ENCODE data around the gene NPHP3.

Gene NPHP3

DNA sequence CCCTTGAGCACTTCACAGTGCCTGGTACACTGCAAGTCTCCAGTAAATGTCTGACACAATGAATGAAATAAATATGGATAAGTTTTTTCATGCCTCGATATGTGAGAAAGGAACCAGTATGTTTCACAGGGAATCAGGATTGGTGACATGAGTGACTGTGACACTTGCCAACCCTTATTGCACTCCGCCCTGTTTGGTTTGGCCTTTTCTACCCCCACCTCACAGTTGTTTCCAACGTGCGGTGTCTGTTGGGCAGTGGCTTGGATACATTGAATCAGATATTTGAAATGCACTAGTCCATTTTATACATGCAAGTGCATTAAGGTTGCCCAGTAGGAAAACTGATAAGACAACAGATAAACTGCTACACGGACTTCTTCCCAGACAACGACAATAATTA is 2.0 kb downstream of the NPHP3 start:
- Histone ChIP-seq H3K4me1 (ENCODE audit: insufficient read depth, low read length) (peaks cover 17% of the 10 kb centered on the region), H3K9me3 (ENCODE audit: low read length) (no peaks in the 10 kb centered on the region), H3K27me3 (ENCODE audit: insufficient read depth, low read length) (no peaks in the 10 kb centered on the region), H2AFZ (ENCODE audit: low read depth, low read length) (no peak overlapping the region), H3K36me3 (ENCODE audit: insufficient read depth, low read length) (peaks cover 19% of the 10 kb centered on the region), H3K4me3 (ENCODE audit: low read length) (no peak overlapping the region)

DNA sequence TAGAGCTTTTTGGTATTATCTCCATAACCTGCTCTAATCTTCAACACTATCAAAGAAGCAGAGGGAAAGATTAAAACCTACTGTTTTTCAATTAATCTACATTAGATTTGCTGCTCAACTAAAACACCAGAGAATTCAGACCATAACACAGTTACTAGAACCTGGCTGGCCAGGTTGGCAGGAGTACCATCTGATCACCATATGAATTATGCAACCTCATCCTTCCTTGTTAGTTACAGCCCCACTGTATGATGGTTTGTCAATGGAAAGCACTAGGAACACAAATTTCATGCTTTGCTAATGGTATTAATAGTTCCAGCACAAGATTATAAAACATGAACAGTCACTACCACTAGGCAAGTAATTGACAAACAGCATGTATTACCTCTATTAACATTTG is 5.8 kb downstream of the NPHP3 start:
- Histone ChIP-seq H3K4me1 (ENCODE audit: insufficient read depth, low read length) (peaks cover 11% of the 10 kb centered on the region), H3K9me3 (ENCODE audit: low read length) (no peaks in the 10 kb centered on the region), H3K27me3 (ENCODE audit: insufficient read depth, low read length) (no peaks in the 10 kb centered on the region), H3K36me3 (ENCODE audit: insufficient read depth, low read length) (peaks cover 35% of the 10 kb centered on the region), H2AFZ (ENCODE audit: low read depth, low read length) (no peak overlapping the region), H3K4me3 (ENCODE audit: low read length) (no peak overlapping the region)

DNA sequence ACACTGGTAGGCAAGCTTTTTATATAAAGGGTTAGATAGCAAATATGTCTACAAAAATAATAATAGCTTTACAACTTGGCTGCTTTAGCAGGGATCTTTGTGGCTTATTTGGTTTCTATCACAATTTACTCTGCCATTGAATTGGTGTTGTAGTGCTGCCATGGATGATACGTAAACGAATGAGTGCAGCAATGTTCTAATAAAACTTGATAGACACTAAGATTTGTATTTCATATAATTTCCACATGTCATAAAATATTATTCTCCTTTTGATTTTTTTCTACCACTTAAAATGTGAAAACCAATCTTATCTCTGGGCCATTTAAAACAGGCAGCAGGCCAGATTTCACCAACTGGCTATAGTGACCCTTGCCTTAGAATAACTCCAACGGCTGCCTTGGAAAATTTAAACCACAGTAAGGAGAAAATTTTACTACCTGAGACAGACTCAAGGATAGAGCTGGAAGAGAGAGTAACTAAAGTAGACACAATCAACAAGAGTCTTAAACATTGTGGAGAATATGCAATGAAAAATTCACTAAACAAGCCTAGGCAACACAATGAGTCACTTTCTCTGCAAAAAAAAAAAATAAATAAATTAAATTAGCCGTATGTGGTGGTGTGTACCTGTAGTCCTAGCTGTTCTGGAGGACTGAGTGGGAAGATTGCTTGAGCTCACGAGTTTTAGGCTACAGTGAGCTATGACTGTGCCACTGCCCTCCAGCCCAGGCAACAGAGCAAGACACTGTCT is 8.1 kb downstream of the NPHP3 start:
- Histone ChIP-seq H3K9me3 (ENCODE audit: low read length) (no peaks in the 10 kb centered on the region), H3K4me1 (ENCODE audit: insufficient read depth, low read length) (no peaks in the 10 kb centered on the region), H2AFZ (ENCODE audit: low read depth, low read length) (no peak overlapping the region), H3K27me3 (ENCODE audit: insufficient read depth, low read length) (no peaks in the 10 kb centered on the region), H3K4me3 (ENCODE audit: low read length) (no peak overlapping the region), H3K36me3 (ENCODE audit: insufficient read depth, low read length) (peaks cover 47% of the 10 kb centered on the region)

DNA sequence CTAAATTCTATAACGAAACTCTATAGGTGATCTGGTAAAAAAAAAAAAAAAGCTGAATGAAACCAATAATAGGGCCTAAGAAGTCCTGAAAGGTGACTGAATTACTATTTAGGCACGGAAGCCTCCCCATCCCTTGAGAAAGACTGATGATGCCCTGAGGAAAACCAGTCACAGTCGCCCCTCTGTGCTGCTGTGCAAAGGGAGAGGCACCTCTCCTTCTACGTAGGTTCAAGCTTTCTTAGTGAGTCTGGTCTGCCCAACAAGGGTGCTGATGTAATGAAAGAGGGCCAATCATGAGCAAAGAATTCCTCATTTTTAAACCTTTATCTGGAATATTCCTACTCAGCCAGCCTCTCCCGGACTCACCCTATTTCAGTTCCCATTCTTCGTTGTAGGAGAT is 11.9 kb downstream of the NPHP3 start:
- no peaks in the 10 kb centered on the region for H3K27me3 ChIP-seq (ENCODE audit: insufficient read depth, low read length)
- no peak overlapping the region for H2AFZ ChIP-seq (ENCODE audit: low read depth, low read length)
- peaks cover 45% of the 10 kb centered on the region for H3K36me3 ChIP-seq (ENCODE audit: insufficient read depth, low read length)
- no peak overlapping the region for H3K4me3 ChIP-seq (ENCODE audit: low read length)
- H3K9me3 ChIP-seq (ENCODE audit: low read length): no peaks in the 10 kb centered on the region
- H3K4me1 ChIP-seq (ENCODE audit: insufficient read depth, low read length): no peaks in the 10 kb centered on the region

GRCh38 chr3:132709761-132710160 is 12.4 kb downstream of the NPHP3 start:
- Histone ChIP-seq H3K4me3 (ENCODE audit: low read length) (no peak overlapping the region), H3K4me1 (ENCODE audit: insufficient read depth, low read length) (no peaks in the 10 kb centered on the region), H2AFZ (ENCODE audit: low read depth, low read length) (no peak overlapping the region), H3K27me3 (ENCODE audit: insufficient read depth, low read length) (no peaks in the 10 kb centered on the region), H3K36me3 (ENCODE audit: insufficient read depth, low read length) (peaks cover 44% of the 10 kb centered on the region), H3K9me3 (ENCODE audit: low read length) (no peaks in the 10 kb centered on the region)

DNA sequence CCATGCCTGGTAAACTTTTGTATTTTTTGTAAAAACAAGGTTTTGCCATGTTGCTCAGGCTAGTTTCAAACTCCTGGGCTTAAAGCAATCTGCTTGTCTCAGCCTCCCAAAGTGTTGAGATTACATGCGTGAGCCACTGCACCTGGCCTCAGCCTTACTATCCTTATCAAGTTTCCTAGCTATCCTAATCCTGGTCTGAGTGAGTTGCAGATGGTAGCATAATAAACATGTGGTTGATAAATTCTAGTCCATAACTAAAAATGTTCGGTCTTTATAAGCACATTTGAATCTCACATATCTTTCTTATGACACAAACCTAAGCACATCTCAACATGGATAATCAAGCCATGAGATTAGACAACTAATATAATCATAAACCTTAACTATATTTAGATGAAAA is 18.5 kb downstream of the NPHP3 start:
- Histone ChIP-seq H2AFZ (ENCODE audit: low read depth, low read length) (no peak overlapping the region), H3K4me1 (ENCODE audit: insufficient read depth, low read length) (no peaks in the 10 kb centered on the region), H3K27me3 (ENCODE audit: insufficient read depth, low read length) (no peaks in the 10 kb centered on the region), H3K4me3 (ENCODE audit: low read length) (no peak overlapping the region), H3K36me3 (ENCODE audit: insufficient read depth, low read length) (peaks cover 57% of the 10 kb centered on the region), H3K9me3 (ENCODE audit: low read length) (no peaks in the 10 kb centered on the region)

DNA sequence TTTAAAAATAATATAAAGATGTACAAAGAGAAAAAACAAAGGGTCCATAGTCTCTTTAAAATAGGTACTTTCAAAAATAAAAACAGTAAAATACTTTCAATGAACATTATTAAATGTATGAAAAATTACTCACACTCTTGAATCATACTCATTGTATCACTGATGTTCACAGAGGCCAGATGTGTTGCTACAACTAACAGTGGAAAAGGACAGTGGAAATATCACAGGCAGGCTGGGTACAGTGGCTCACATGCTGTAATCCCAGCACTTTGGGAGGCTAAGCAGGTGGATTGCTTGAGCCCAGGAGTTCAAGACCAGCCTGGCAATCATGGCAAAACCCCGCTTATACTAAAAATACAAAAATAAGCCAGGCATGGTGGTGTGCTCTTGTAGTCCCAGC is 26.8 kb downstream of the NPHP3 start:
- H3K36me3 ChIP-seq (ENCODE audit: insufficient read depth, low read length): peaks cover 66% of the 10 kb centered on the region
- H2AFZ ChIP-seq (ENCODE audit: low read depth, low read length): no peak overlapping the region
- H3K4me1 ChIP-seq (ENCODE audit: insufficient read depth, low read length): no peaks in the 10 kb centered on the region
- no peaks in the 10 kb centered on the region for H3K27me3 ChIP-seq (ENCODE audit: insufficient read depth, low read length)
- no peak overlapping the region for H3K4me3 ChIP-seq (ENCODE audit: low read length)
- no peaks in the 10 kb centered on the region for H3K9me3 ChIP-seq (ENCODE audit: low read length)

DNA sequence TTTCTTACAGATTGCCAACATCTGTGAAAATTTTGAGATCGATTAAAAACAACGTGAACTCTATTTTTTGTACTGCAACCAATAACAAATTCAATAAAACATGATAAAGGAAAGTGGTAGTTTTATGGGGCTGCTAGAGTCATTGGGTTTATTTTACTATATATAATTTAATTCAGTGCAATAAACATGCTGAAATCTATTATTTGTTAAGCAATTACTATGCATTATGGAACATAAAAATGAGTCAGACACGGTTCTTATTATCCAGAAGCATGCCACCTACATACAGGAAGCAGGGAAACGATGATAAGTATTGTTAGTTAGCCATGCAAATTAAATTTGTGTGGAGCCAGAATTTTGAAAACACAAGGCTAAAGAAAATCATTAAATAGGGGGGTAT is 27.2 kb downstream of the NPHP3 start:
- H2AFZ ChIP-seq (ENCODE audit: low read depth, low read length): no peak overlapping the region
- H3K27me3 ChIP-seq (ENCODE audit: insufficient read depth, low read length): no peaks in the 10 kb centered on the region
- peaks cover 67% of the 10 kb centered on the region for H3K36me3 ChIP-seq (ENCODE audit: insufficient read depth, low read length)
- H3K9me3 ChIP-seq (ENCODE audit: low read length): no peaks in the 10 kb centered on the region
- H3K4me1 ChIP-seq (ENCODE audit: insufficient read depth, low read length): no peaks in the 10 kb centered on the region
- H3K4me3 ChIP-seq (ENCODE audit: low read length): no peak overlapping the region

DNA sequence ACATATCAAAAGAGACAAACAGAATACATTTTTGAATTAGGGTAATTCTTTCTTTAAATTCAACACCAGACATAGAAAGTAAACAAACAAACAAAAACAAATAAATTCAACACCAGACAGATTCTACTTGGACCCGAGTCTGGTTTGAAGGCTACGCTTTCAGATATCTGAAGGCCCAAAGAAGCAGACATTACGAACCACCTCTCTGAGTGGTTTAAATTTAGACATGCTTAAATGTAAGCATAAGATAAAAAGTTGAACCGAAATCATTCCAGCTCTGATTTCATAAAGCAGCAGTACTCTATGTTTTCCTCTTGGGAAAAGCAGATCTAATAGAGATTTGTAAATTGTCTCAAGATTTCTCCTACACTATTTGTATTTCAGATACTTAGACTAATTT is 32.2 kb downstream of the NPHP3 start:
- Histone ChIP-seq H3K4me3 (ENCODE audit: low read length) (no peak overlapping the region), H3K4me1 (ENCODE audit: insufficient read depth, low read length) (no peaks in the 10 kb centered on the region), H3K27me3 (ENCODE audit: insufficient read depth, low read length) (no peaks in the 10 kb centered on the region), H2AFZ (ENCODE audit: low read depth, low read length) (no peak overlapping the region), H3K9me3 (ENCODE audit: low read length) (no peaks in the 10 kb centered on the region), H3K36me3 (ENCODE audit: insufficient read depth, low read length) (peaks cover 71% of the 10 kb centered on the region)

GRCh38 chr3:132682201-132682600 is 40.0 kb downstream of the NPHP3 start:
- H2AFZ ChIP-seq (ENCODE audit: low read depth, low read length): no peak overlapping the region
- no peak overlapping the region for H3K4me3 ChIP-seq (ENCODE audit: low read length)
- no peaks in the 10 kb centered on the region for H3K4me1 ChIP-seq (ENCODE audit: insufficient read depth, low read length)
- H3K36me3 ChIP-seq (ENCODE audit: insufficient read depth, low read length): peaks cover 53% of the 10 kb centered on the region
- H3K27me3 ChIP-seq (ENCODE audit: insufficient read depth, low read length): no peaks in the 10 kb centered on the region
- H3K9me3 ChIP-seq (ENCODE audit: low read length): no peaks in the 10 kb centered on the region

DNA sequence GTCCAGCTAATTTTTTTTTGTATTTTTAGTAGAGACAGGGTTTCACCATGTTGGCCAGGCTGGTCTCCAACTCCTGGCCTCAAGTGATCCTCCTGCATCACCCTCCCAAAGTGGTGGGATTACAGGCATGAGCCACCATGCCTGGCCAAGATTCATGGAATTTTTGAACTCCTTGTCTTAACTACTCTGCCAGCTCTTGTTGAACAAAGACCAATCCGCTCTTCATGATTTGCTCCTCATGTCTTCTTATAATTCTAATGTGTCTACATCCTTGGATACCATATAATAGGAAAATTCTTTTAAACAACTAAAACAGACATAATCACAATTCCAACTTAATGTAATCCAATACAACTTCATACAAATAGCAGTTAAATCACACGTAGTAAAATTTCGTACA is 40.8 kb downstream of the NPHP3 start:
- Histone ChIP-seq H3K4me3 (ENCODE audit: low read length) (no peak overlapping the region), H3K4me1 (ENCODE audit: insufficient read depth, low read length) (no peaks in the 10 kb centered on the region), H3K27me3 (ENCODE audit: insufficient read depth, low read length) (no peaks in the 10 kb centered on the region), H3K36me3 (ENCODE audit: insufficient read depth, low read length) (peaks cover 58% of the 10 kb centered on the region), H3K9me3 (ENCODE audit: low read length) (no peaks in the 10 kb centered on the region), H2AFZ (ENCODE audit: low read depth, low read length) (no peak overlapping the region)

- Histone ChIP-seq H3K4me3 (ENCODE audit: low read length) (no peak overlapping the region), H2AFZ (ENCODE audit: low read depth, low read length) (no peak overlapping the region), H3K4me1 (ENCODE audit: insufficient read depth, low read length) (no peaks in the 10 kb centered on the region), H3K9me3 (ENCODE audit: low read length) (no peaks in the 10 kb centered on the region), H3K36me3 (ENCODE audit: insufficient read depth, low read length) (peaks cover 63% of the 10 kb centered on the region), H3K27me3 (ENCODE audit: insufficient read depth, low read length) (no peaks in the 10 kb centered on the region)
Measured at GRCh38 chr3:132679911-132680310, 42.3 kb downstream of the NPHP3 start.

- H3K27me3 ChIP-seq (ENCODE audit: insufficient read depth, low read length): no peaks in the 10 kb centered on the region
- no peaks in the 10 kb centered on the region for H3K9me3 ChIP-seq (ENCODE audit: low read length)
- H2AFZ ChIP-seq (ENCODE audit: low read depth, low read length): no peak overlapping the region
- no peaks in the 10 kb centered on the region for H3K4me1 ChIP-seq (ENCODE audit: insufficient read depth, low read length)
- H3K4me3 ChIP-seq (ENCODE audit: low read length): no peak overlapping the region
- H3K36me3 ChIP-seq (ENCODE audit: insufficient read depth, low read length): peaks cover 67% of the 10 kb centered on the region
Measured at GRCh38 chr3:132675408-132675807, 46.8 kb downstream of the NPHP3 start.

DNA sequence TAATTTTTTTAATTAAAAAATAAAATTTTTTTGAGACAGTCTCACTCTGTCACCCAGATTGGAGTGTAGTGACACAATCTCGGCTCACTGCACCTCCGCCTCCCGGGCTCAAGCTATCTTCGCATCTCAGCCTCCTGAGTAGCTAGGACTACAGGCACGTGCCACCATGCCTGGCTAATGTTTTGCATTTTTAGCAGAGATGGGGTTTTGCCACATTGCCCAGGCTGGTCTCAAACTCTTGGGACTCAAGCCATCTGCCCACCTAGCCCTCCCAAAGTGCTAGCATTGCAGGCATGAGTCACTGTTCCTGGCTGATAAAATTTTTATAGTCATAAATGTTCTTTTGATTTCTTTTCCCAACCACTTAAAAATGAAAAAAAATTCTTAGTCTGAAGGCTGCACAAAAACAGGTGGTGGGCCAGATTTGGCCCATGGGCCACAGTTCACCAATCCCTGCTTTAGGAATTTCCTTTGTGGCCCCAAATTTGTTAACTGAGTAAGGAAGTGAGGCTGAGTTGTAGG is 52.9 kb downstream of the NPHP3 start:
- no peak overlapping the region for H2AFZ ChIP-seq (ENCODE audit: low read depth, low read length)
- H3K4me1 ChIP-seq (ENCODE audit: insufficient read depth, low read length): no peaks in the 10 kb centered on the region
- no peaks in the 10 kb centered on the region for H3K27me3 ChIP-seq (ENCODE audit: insufficient read depth, low read length)
- H3K36me3 ChIP-seq (ENCODE audit: insufficient read depth, low read length): peaks cover 71% of the 10 kb centered on the region
- no peak overlapping the region for H3K4me3 ChIP-seq (ENCODE audit: low read length)
- no peaks in the 10 kb centered on the region for H3K9me3 ChIP-seq (ENCODE audit: low read length)

All from neuron (in vitro differentiated cells).